ENCODE data around the gene PDSS2.

GRCh38 chr6:107129370-107129925, 329.9 kb downstream of the PDSS2 start:
- TF ChIP-seq CTCF (IDR thresholded peaks at IDR 0.05): no peak
- no peak for TF ChIP-seq POLR2A (IDR thresholded peaks at IDR 0.05)
- no peak for TF ChIP-seq POLR2AphosphoS5 (IDR thresholded peaks at IDR 0.05)
